Coronary artery (tissue), 2 donors: ENCODE measurements around the gene CNOT1.

ENCODE experiments used
- DNase-seq: peaks from one replicate; pipeline ENCODE4 v3.0.0-alpha.2; 2017; ENCODE audit warnings: low spot score
- H3K27ac ChIP-seq, 2 donors: fragments of 200-600 bp; sonication (generic); one replicate each; pipeline ENCODE4 v1.5.1; 2016 to 2019
- H3K4me3 ChIP-seq: fragments of 200-600 bp; sonication (generic); 2 replicates; pipeline ENCODE4 v1.5.1; 2016; ENCODE audit warnings: mild to moderate bottlenecking, moderate library complexity
- TF ChIP-seq, protein P1 (sequence below): fragments of 200-600 bp; sonication (generic); IDR thresholded peaks from one replicate; pipeline ENCODE4 v1.5.1; 2019; ENCODE audit warnings: antibody characterized with exemption

CNOT1 gene

DNA sequence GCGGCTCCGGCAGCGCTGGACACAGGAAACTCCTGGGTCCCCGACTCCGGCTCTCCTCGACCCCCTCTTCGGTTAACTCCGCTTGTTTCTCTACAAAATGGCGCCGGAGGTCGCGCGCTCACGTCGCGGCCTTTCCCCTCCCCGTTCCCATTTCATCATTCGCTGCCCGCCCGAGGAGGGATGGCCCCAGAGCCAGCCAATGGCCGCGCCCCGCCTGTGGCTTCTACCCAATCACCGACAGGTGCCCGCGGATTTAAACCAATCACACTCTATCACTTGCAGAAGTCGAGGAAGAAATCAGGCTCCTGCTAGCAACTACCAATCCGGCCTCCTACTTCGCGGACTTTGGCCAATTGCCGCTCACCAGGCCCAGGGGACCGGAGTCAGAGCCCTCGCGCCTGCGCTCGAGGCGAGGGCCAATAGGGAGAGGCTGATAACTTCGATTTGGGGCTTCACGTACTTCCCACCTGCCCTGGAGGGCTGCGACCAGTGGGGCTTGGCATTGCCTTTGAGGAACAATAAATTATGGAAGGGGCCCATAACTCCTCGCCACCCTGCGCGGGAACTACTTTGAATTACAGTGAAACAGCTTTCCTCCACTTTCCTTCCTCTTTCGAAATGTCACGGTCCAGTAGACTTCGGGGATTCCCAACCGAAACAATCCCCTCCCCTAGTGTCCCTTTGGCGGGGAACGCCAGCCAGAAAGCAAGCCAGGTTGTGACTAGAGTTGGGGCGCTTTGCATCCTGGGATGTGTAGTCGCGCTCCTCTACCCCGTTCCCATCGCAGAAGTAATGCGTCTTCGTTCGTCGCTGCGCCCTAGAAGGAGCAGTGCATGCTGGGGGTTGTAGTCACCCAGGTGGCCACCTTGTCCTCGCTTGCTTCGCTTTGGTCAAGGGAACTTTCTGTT lies at the start of gene CNOT1:
Gene CNOT1, minus strand, starts transcription at position 94 of the 908 bp plus-strand sequence. CDS start 30,489 bp downstream, outside the sequence.
- peak; percentile 100 for DNase-seq
- Histone ChIP-seq H3K4me3 (peak within 1 kb of the TSS; percentile 82), H3K27ac (peak within 1 kb of the TSS; percentile 96 to 98)
- TF ChIP-seq, protein P1, sequence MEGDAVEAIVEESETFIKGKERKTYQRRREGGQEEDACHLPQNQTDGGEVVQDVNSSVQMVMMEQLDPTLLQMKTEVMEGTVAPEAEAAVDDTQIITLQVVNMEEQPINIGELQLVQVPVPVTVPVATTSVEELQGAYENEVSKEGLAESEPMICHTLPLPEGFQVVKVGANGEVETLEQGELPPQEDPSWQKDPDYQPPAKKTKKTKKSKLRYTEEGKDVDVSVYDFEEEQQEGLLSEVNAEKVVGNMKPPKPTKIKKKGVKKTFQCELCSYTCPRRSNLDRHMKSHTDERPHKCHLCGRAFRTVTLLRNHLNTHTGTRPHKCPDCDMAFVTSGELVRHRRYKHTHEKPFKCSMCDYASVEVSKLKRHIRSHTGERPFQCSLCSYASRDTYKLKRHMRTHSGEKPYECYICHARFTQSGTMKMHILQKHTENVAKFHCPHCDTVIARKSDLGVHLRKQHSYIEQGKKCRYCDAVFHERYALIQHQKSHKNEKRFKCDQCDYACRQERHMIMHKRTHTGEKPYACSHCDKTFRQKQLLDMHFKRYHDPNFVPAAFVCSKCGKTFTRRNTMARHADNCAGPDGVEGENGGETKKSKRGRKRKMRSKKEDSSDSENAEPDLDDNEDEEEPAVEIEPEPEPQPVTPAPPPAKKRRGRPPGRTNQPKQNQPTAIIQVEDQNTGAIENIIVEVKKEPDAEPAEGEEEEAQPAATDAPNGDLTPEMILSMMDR: no peak

DNA sequence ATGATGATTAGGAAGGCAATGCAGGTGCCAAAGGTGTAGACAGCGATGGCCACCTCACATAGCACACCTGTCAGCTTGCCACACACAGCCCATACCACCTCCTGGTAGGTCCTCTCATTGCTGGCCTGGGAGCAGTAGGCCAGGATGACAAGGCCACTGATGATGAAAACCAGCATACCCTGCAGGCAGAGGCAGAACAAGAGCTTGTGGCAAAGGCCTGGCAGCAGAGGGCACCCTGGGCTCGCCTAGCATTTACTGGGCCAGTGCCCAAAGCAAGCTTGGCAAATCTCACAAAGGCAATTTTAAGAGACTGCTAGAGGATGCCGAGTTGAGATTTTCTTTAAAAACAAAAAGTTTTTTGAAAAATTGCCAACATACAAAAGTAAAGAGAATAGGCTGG lies 49.1 kb upstream of the CNOT1 start:
- Histone ChIP-seq H3K27ac (no peak overlapping the region), H3K4me3 (no peak overlapping the region)
- DNase-seq: no peak
- TF ChIP-seq, protein P1: peak; percentile 20

DNA sequence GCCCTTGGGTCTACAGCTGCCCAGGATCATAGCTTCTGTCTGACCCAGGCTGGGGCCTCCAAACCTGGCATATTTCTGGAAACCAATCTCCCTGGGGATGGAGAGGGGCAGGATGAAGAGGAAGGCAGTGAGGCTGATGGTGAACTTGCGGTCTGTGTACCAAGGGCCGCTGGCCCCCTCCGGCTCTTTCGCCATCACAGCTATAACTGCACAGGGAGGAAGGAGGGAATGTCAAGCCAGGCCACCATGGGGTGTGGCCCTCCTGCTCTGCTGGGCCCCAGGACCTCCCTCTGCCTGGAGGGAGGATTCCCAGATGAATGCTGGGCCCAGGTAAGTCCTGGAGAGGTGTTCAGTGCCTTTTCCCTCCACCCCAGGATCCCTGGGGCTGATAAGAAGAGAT lies 48.6 kb upstream of the CNOT1 start:
- TF ChIP-seq, protein P1: no peak
- no peak overlapping the region for H3K27ac ChIP-seq
- no peak for DNase-seq
- H3K4me3 ChIP-seq: no peak overlapping the region

DNA sequence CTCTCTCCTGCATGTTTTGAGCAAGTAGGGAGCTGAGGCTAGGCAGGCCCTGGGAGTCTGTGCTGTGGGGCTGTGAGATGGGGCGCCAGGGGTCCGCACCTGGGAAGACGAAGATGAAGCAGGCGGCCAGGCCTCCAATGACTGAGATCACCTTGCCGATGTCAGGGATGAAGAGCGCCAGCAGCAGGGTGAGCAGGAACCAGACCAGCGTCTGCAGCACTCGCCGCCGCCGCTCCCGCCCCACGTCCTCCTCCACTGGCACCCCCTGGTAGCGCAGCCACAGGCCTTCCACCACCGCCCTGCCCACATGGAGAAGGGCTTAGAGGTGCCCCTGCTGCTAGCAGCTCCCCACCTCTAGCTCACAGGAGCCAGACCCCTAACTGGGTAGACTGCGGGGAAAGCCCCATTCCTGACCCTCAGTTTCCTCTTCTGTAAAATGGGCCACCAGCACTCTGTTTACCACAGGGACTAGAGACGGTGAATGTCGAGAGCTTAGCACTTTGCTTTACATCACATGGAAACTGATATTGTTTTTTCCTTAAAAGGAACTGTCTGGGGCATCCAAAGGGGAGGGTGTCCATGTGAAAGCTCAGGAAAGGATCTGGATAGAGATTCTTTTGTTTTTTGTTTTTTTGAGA lies 41.4 kb upstream of the CNOT1 start:
- no peak for DNase-seq
- TF ChIP-seq, protein P1: no peak
- H3K4me3 ChIP-seq: no peak overlapping the region
- no peak overlapping the region for H3K27ac ChIP-seq

DNA sequence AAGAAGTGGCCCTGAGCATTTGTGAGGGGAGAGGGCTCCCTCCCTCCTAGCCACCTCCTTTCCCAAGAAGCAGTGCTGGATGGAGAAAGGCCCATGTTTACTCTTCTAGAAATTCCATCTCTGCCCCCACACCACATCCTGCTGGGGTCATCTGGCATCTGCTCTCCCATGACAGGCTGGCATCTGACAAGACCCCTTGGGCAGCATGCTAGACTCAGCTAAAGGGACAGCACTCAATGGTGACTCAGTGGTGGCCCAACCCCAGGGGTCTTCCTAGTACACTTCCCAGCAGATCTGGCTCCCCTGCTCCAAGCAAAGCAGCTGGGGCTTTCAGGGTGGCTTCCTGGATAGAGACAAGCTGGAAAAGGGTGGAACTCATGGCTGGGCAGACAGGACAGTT lies 40.6 kb upstream of the CNOT1 start:
- DNase-seq: no peak
- Histone ChIP-seq H3K27ac (no peak overlapping the region), H3K4me3 (no peak overlapping the region)
- TF ChIP-seq, protein P1: no peak

DNA sequence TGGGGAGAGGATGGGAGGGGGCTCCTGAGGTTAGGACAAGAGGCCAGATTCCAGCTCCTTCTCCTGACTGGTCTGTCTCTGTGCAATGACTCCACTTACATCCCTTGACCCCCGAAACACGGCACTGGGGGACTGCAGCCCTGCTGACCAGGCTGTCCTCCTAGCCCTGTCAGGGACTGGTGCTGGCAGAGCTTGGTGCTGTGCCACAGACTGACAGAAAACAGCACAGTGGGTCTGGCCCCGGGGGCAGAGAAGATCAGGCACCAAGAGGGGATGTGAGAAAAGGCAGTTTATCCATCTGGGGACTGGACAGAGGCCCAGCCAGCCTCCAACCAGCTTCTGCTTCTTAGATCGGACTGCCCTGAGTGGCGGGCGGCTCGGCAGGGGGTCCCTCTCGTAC lies 35.6 kb upstream of the CNOT1 start:
- TF ChIP-seq, protein P1: no peak
- DNase-seq: no peak
- Histone ChIP-seq H3K27ac (no peak overlapping the region), H3K4me3 (no peak overlapping the region)
